Measurements from ENCODE around the gene ACAP2.
A peak's percentile ranks its signal among the peaks of the same experiment; 100 is the strongest.
"Not testable (repeated sequence)": the region's sequence is repeated elsewhere in the genome, so short reads cannot be mapped to it uniquely, and the experiment has no call there.

ACAP2 gene, protein sequence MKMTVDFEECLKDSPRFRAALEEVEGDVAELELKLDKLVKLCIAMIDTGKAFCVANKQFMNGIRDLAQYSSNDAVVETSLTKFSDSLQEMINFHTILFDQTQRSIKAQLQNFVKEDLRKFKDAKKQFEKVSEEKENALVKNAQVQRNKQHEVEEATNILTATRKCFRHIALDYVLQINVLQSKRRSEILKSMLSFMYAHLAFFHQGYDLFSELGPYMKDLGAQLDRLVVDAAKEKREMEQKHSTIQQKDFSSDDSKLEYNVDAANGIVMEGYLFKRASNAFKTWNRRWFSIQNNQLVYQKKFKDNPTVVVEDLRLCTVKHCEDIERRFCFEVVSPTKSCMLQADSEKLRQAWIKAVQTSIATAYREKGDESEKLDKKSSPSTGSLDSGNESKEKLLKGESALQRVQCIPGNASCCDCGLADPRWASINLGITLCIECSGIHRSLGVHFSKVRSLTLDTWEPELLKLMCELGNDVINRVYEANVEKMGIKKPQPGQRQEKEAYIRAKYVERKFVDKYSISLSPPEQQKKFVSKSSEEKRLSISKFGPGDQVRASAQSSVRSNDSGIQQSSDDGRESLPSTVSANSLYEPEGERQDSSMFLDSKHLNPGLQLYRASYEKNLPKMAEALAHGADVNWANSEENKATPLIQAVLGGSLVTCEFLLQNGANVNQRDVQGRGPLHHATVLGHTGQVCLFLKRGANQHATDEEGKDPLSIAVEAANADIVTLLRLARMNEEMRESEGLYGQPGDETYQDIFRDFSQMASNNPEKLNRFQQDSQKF

GRCh38 chr3:195442573-195443390 is at the start of gene ACAP2:
Gene ACAP2 (minus strand): TSS chr3:195443020. CDS start chr3:195442847, 173 bp downstream.
- DNase-seq, result peak; percentile 98

GRCh38 chr3:195475614-195476013 is 32.8 kb upstream of the ACAP2 start:
- DNase-seq, result no peak

DNA sequence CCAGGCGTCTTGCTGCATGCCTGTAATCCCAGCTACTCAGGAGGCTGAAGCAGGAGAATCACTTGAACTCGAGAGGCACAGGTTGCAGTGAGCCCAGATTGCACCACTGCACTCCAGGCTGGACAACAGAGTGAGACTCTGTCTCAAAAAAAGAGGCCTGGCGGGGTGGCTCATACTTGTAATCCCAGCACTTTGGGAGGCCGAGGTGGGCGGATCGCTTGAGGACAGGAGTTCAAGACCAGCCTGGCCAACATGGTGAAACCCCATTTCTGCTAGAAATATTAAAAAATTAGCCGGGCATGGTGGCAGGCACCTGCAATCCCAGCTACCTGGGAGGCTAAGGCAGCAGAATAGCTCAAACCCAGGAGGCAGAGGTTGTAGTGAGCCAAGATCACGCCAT is 32.3 kb upstream of the ACAP2 start:
- not testable (repeated sequence) for DNase-seq

- DNase-seq, result no peak
Observed at GRCh38 chr3:195468841-195469240, 26.0 kb upstream of the ACAP2 start.

DNA sequence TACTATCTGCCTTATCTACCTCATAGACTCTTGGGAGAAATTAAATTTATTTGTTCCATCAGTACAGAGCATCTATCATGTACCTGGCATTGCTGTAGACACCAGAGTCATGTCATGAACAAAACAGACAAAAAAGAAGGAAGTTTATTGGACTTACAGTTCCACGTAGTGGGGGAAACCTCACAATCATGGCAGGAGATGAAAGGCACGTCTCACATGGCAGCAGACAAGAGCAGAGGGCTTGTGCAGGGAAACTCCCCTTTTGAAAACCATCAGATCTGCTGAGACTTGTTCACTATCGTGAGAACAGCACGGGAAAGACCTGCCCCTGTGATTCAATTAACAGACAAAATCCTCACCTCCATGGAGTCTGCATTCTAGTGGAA is 25.6 kb upstream of the ACAP2 start:
- no peak for DNase-seq

GRCh38 chr3:195467641-195468390 is 25.0 kb upstream of the ACAP2 start:
- no peak for DNase-seq

- no peak for DNase-seq
Observed at GRCh38 chr3:195466251-195466650, 23.4 kb upstream of the ACAP2 start.

DNA sequence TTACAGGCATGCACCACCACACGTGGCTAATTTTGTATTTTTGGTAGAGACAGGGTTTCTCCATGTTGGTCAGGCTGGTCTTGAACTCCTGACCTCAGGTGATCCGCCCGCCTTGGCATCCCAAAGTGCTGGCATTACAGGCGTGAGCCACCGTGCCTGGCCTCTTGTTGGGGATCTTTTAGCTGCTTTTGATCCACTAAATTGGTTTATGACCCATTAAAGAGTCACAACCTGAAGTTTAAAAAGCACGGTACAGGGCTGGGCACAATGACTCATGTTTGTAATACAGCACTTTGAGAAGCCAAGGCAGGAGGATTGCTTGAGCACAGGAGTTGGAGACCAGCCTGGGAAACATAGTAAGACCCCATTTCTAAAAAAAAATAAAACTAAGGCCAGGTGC is 20.1 kb upstream of the ACAP2 start:
- not testable (repeated sequence) for DNase-seq

- no peak for DNase-seq
Observed at GRCh38 chr3:195462308-195462610, 19.4 kb upstream of the ACAP2 start.

DNA sequence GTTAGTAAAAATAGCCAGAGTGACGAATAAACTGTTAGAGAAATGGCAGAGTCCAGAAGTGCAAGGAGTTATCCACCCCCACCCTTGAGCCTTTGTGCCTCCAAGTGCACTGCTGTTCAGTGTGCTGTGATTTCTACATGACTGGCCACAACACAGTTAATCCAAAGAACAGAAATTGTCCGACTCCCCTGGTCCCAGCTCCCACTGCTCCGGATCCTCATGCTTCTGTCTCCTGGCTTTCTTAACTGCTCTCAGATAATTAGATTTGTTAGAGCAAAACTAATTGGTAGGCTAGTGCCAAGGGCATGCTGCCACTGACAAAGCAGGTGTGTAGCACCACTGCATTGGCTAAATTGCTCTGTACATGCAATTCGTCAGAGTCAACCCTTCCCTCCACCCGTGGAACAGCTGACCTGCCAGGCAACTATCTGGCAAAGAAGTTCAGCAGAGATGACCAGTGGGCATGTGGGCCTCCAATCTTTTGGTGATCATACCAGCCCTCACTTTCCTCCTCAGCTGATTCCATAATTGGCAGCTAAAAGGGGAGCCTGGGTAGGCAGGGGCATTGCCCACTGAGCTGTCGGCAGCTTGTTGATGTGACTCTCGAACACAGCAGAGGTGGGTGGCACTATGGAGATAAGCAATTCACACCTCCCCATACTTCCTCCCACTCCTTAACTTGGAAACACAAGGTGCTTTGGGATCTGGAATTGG is 18.9 kb upstream of the ACAP2 start:
- no peak for DNase-seq

GRCh38 chr3:195460091-195460713 is 17.4 kb upstream of the ACAP2 start:
- DNase-seq, result no peak

DNA sequence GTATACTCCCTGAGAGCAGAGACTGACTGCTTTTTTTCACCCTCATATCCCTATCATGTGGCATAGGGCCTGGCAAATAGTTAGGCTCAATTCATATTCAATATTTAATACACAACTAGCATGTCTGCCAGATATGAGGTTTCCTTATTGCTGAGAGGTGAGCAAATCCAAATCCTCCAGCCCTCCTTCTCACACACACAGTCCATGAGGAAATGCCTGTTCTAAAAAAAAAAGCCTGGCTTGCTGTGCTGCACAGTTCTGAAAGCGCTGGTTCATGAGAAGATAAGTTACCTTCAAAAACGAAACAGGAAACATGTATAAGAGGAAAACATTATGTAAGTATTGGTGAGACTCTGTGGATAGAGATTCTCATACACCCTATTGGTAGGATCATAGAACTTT is 15.5 kb upstream of the ACAP2 start:
- DNase-seq, result no peak

DNA sequence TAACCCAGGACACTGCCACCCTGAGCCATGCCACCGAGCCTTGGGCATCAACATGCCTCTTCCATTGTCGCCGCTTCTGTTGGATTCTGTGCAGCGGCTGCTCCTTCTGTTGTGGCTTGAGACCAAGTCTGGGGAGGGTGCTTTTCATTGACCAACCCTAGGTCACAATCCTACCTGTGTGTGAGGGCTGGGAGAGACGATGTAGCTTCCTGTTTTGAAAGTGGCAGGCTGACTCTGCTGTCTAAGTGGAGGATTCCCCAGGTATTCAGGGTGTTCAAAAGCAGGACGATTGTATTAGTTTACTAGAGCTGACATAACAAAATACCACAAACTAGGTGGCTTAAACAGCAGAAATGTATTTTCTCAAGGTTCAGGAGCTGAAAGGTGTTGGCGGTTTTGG is 13.0 kb upstream of the ACAP2 start:
- no peak for DNase-seq

DNA sequence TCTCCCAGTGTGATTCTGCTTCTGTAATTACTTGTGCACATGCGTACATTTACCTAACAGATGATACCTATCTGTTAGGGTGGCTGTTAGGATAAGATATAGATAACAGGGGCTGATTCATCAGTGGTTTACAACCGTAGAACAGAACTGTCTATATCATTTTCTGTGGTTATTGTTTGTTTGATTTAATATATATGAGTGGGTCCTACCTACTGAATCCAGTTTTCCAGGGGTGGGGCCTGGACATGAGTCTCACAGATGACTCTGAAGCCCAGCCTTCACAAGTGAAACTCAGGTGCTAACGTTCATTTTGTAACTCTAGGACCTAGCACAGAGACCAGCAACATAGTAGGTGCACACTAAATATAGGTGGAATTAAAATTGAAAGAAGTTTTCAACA is 10.4 kb upstream of the ACAP2 start:
- DNase-seq, result no peak

DNA sequence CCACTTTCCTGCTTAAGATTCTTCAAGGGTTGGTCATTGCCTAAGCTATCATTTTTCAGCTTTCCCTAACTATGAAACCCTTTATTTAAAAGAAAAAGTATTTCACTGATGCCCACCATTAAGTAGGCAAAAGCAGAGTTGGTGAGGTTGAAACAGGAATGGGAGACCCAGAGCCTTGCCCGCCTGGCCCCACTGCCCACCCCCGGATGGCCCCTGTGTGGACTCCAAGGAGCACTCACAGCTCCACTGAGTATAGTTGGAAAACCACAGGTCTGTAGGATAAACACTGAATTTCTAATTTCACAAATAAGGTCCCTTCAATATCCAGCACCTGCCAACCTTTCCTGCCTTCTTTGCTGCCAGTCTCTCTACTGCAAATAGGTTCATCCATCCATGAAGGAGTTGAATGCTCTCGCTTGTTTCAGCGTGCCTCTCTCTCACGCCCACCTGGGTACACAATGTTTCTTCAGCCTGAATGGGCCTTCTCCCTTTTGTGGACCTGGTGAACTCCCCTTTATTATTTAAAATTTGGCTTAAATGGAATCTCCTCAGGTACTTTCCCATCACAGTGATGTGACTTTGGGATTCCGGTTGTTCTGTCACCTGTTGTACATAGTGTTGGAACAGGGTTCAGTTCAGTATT is 8.7 kb upstream of the ACAP2 start:
- DNase-seq, result peak; percentile 85

DNA sequence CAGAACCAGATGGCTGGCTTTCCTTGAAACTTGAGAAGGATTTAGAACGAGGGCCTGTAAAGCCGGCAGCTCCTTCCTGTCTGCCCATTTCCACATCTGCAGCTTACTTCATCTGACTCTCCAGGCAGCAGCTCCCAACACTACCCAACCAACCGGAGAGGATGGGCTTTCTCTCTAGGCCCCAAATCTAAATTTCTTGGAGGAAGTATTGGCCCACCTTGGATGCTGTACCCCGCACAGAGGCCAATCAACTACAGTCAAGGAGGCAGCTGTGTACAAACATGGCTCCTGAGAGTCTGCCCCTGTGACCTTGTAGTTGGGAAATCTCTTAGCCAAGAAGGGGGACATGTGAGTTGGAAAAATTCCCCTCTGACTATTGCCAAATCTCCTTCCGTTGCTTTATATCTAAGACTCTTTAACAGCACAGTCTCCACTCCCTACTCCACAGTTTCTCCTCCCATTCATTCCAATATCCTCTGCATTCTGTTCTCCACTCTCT is 8.0 kb upstream of the ACAP2 start:
- peak; percentile 71 for DNase-seq

GRCh38 chr3:195448205-195448875 is 5.5 kb upstream of the ACAP2 start:
- no peak for DNase-seq

DNA sequence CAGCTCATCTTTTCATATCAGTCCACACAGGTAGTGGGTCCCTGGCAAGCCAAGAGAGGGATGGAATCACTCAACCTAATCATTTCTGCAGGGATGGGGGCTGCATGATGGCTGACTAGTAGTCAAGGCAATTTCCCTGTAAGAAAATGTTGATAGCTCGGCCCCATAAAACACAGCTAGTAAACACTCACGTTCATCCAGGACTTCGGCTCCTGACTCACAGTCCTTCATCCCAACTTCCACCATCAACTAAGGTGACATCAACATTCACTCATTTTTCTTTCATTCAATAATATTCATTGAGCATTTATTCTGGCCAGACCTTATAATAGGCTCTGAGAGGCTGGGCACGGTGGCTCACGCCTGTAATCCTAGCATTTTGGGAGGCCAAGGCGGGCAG is 4.4 kb upstream of the ACAP2 start:
- DNase-seq, result no peak

GRCh38 chr3:195446359-195446758 is 3.5 kb upstream of the ACAP2 start:
- DNase-seq, result no peak

DNA sequence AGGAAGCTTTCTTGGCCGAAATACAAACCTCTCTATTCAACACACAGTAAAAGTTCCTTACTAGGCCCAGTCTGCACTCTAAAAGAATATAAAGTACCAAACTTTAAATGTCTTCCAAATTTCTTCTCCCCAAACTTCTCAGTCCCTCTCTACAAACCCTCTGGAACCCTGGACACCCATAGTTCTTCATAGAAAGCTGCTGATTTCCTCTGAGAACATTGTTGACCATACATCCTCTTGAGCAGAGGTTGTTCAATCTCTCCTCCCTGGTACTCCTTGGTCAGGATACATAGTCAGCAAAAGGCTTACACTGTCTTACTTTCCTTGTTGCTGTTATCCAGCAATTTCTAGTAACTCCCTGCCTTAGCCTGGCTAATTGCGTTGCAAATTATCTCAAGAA is 3.1 kb upstream of the ACAP2 start:
- no peak for DNase-seq

Data from NCI-H510A treated with DMSO at 0.1 percent for 48 hours (cell line).